ENCODE results near the gene COQ9. TPM values are rescaled to one million over a fixed set of nuclear protein-coding genes. Genes with fewer than 3 reads are reported as not detected.

The COQ9 gene
- total RNA-seq, 1 experiment from 2014 or later = 77.7 TPM

DNA sequence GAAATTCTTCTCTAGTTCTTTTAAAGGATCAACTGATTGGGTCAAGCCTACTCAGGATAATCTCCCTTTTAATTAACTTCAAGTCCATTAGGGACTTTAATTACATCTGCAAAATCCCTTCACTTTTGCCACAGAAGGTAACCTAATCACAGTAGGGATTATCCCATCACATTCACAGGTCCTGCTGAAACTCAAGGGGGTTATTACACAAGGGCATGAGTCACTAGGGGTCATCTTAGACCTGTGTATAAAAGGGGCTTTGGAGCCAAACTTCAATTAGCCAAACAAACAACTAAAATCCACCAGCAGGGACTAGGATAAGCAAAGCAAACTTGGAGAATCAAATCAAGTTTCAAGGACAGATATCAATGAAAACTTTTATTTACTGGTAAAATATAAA is 19.5 kb upstream of the COQ9 start:
- intact Hi-C loops (cut with micrococcal nuclease; ENCODE audit: unreplicated experiment) = no loop called here
- no peaks in the 10 kb centered on the region for H3K9me3 Mint-ChIP-seq (ENCODE audit: low read depth, unreplicated experiment)
- BruUV-seq (replicated peaks) = no TSS peak
- H3K4me1 Mint-ChIP-seq (ENCODE audit: low read depth, unreplicated experiment) = no peaks in the 10 kb centered on the region
- H3K27me3 Mint-ChIP-seq (ENCODE audit: unreplicated experiment) = no peaks in the 10 kb centered on the region
- no peak for DNase-seq
- CTCF ChIA-PET = no interaction called here
- peaks cover 31% of the 10 kb centered on the region for H3K36me3 Mint-ChIP-seq (ENCODE audit: insufficient read depth, unreplicated experiment)
- no peak for TF ChIP-seq CTCF (IDR thresholded peaks at IDR 0.05; ENCODE audit: unreplicated experiment)
- H3K27ac Mint-ChIP-seq (ENCODE audit: unreplicated experiment) = no peak overlapping the region
- H3K4me3 Mint-ChIP-seq (ENCODE audit: low read depth, unreplicated experiment) = no peak overlapping the region

DNA sequence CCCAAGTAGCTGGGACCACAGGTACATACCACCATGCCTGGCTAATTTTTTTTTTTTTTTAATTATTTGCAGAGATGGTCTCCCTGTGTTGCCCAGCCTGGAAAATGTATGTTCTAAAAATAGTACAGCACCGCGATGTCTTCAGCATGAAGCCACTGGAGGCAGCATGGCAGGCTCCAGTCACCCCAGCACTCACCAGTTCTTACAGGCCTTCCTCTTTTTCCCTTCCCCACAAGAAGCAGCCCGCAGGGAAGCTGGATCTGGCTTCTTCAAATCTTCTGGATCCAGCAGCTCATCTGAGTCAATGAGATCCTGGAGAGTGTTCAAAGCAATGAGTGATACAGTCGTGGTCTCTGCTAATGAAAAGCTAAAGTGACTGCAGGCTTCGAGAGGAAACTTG is 16.3 kb upstream of the COQ9 start:
- H3K36me3 Mint-ChIP-seq (ENCODE audit: insufficient read depth, unreplicated experiment) = peaks cover 49% of the 10 kb centered on the region
- no peaks in the 10 kb centered on the region for H3K4me1 Mint-ChIP-seq (ENCODE audit: low read depth, unreplicated experiment)
- no peaks in the 10 kb centered on the region for H3K9me3 Mint-ChIP-seq (ENCODE audit: low read depth, unreplicated experiment)
- H3K4me3 Mint-ChIP-seq (ENCODE audit: low read depth, unreplicated experiment) = no peak overlapping the region
- H3K27me3 Mint-ChIP-seq (ENCODE audit: unreplicated experiment) = no peaks in the 10 kb centered on the region
- no TSS peak for BruUV-seq (replicated peaks)
- no peak overlapping the region for H3K27ac Mint-ChIP-seq (ENCODE audit: unreplicated experiment)
- CTCF ChIA-PET = no interaction called here
- intact Hi-C loops (cut with micrococcal nuclease; ENCODE audit: unreplicated experiment) = no loop called here
- no peak for DNase-seq
- TF ChIP-seq CTCF (IDR thresholded peaks at IDR 0.05; ENCODE audit: unreplicated experiment) = no peak

DNA sequence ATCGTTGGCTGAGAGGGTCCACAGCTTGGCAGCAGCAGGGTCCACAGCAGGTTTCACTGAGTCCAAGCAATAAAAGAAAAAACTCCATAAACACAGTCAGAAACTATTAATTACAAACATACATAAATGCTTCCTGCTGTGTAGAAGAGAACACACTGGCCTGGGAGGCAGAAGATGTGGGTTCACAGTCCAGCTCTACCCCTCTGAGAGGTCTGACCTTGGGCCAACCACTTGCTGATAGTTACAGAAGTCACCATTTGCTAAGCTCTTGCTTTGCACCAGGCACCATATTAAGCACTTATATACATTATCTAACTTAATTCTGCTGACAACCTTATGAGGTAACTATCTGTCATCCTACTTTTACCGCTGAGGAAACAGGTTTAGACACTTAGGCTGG is 14.8 kb upstream of the COQ9 start:
- Mint-ChIP-seq H3K36me3 (ENCODE audit: insufficient read depth, unreplicated experiment) (peaks cover 52% of the 10 kb centered on the region), H3K4me3 (ENCODE audit: low read depth, unreplicated experiment) (no peak overlapping the region), H3K27me3 (ENCODE audit: unreplicated experiment) (no peaks in the 10 kb centered on the region), H3K4me1 (ENCODE audit: low read depth, unreplicated experiment) (no peaks in the 10 kb centered on the region), H3K27ac (ENCODE audit: unreplicated experiment) (no peak overlapping the region), H3K9me3 (ENCODE audit: low read depth, unreplicated experiment) (no peaks in the 10 kb centered on the region)
- TF ChIP-seq CTCF (IDR thresholded peaks at IDR 0.05; ENCODE audit: unreplicated experiment) = no peak
- CTCF ChIA-PET = no interaction called here
- intact Hi-C loops (cut with micrococcal nuclease; ENCODE audit: unreplicated experiment) = no loop called here
- DNase-seq = no peak
- BruUV-seq (replicated peaks) = no TSS peak

- Mint-ChIP-seq H3K36me3 (ENCODE audit: insufficient read depth, unreplicated experiment) (peaks cover 55% of the 10 kb centered on the region), H3K27ac (ENCODE audit: unreplicated experiment) (no peak overlapping the region), H3K9me3 (ENCODE audit: low read depth, unreplicated experiment) (no peaks in the 10 kb centered on the region), H3K4me1 (ENCODE audit: low read depth, unreplicated experiment) (no peaks in the 10 kb centered on the region), H3K4me3 (ENCODE audit: low read depth, unreplicated experiment) (no peak overlapping the region), H3K27me3 (ENCODE audit: unreplicated experiment) (no peaks in the 10 kb centered on the region)
- TF ChIP-seq CTCF (IDR thresholded peaks at IDR 0.05; ENCODE audit: unreplicated experiment) = no peak
- BruUV-seq (replicated peaks) = no TSS peak
- intact Hi-C loops (cut with micrococcal nuclease; ENCODE audit: unreplicated experiment) = no loop called here
- CTCF ChIA-PET = interaction anchor here (0.6 kb wide), 1 partner anchor 27 kb away, joined by 3 read pairs; no protein-coding TSS in a partner anchor
- DNase-seq = no peak
Observed at GRCh38 chr16:57432989-57433388, 14.3 kb upstream of the COQ9 start.
